Stimulated activated CD4-positive, alpha-beta T cell treated with anti-CD3 and anti-CD28 coated beads, Interleukin-15, amount 100 ng/mL, for 48 hours (primary cell): ENCODE measurements around the gene MGST2.

ENCODE experiments used
- DNase-seq, 2 donors: peaks; one replicate each; pipeline ENCODE4 v3.0.0-alpha.2; 2020; ENCODE audit warnings: low read depth in 2 of 2

MGST2 gene

GRCh38 chr4:139738846-139739613, 73.4 kb downstream of the MGST2 start:
- no peak for DNase-seq

- DNase-seq = no peak
Observed at GRCh38 chr4:139740121-139740520, 74.5 kb downstream of the MGST2 start.

GRCh38 chr4:139740531-139741041, 75.0 kb downstream of the MGST2 start:
- no peak for DNase-seq

- no peak for DNase-seq
Observed at GRCh38 chr4:139743027-139743426, 77.4 kb downstream of the MGST2 start.

GRCh38 chr4:139744232-139744631, 78.6 kb downstream of the MGST2 start:
- DNase-seq = no peak

- no peak for DNase-seq
Observed at GRCh38 chr4:139745111-139745639, 79.6 kb downstream of the MGST2 start.

GRCh38 chr4:139746431-139747171, 81.0 kb downstream of the MGST2 start:
- DNase-seq = no peak

- DNase-seq = no peak
Observed at GRCh38 chr4:139749338-139749737, 83.7 kb downstream of the MGST2 start.

GRCh38 chr4:139749835-139750498, 84.3 kb downstream of the MGST2 start:
- DNase-seq = no peak

- DNase-seq = no peak
Observed at GRCh38 chr4:139753686-139754085, 88.1 kb downstream of the MGST2 start.
